ENCODE measurements around the gene OMP.

OMP gene

DNA sequence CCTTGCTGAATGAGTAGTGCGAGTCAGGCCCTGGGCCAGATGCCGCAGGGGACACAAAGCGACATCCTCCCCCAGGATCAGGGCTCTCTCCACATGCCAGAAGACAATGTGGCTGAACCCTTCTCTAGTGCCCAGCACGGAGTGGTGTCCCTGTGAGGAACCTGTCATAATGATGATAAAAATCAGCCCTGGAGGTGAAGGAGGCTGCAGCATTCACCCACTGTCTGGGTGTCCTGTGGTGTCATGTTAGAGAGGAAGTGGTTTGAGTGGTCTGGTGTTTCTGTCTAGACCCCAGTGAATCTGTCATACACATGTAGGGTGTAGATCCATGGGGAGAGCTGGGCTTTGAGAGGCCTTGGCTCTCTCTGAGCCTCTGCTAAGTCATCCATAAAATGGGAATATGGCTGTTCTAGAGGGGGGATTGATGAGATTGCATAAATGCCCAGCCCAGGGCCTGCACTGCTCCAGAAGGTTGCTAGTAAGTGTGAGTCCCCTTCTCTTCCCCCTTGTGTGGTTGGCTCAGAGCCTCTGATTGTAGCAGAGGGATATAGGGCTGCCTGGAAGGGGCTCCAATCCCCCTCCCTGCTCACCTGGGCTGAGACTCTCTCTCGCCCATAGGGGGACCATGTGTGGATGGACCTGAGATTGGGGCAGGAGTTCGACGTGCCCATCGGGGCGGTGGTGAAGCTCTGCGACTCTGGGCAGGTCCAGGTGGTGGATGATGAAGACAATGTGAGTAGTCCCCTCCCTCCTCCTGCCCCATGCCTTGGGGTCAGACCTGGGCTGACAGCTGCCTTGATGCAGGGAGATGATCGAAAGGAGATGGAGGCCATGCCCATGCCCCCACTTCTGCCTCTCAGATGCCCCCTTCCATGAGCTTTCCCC is 39.7 kb downstream of the OMP start:
- DNase-seq, result no peak

DNA sequence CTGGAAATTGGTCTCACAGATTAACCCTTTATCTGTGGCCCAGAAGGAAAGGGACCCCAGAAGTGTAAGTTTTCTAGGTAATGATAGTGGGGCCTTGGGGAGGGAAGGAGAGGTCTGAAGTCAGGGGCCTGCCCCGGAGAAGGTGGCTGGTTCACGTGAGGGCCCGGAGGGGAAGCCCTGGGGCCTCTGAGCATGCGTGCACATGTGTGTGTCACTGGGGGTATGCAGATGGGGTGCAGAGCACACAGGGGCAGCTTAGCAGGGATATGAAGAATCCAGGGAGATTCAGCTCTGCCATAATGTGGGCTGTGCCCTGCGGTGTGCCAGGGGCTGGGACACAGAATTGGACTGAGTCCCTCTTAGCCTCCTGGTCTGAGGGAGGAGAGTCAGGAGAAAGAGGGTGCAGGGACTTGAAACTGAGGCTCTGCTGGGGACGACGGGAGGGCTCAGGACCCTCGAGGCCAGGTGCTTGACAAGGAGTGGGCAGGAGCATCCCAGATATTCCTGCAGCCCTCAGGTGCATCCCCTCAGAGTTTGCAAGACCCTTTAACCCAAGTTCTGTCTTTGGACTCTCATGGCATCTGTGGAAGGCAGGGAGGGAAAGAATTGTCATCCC is 40.9 kb downstream of the OMP start:
- DNase-seq, result no peak

DNA sequence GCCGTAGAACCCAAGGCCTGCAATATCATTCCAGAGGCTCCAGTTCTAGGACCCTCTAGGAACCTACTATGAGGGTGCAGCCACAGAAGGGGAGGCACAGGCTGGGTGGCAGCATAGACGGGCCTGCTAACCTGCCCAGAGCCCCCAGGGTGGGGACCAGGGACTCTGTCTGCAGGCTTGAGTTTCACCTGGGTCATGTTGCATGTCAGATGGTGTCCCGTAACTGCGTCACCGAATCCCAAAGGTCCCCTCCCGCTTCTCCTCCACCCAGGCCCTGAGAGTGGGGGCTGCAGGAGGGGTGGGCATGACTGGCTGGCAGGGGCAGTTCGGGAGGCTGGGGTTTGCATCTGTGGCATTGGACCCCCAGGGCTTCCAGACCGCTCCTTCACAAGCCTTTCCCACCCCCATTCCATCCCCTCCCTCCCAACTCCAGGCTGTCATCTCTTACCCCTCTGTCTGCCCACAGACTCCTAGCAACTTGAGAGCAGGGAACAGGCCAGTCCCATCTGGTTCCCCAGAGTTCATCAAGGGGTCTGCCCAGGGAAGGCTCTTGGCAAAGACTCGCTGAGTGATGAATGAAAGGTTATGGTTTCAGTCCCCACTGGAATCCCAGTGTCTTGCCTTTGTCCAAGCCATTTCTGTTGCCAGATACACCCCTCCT is 41.7 kb downstream of the OMP start:
- no peak for DNase-seq

DNA sequence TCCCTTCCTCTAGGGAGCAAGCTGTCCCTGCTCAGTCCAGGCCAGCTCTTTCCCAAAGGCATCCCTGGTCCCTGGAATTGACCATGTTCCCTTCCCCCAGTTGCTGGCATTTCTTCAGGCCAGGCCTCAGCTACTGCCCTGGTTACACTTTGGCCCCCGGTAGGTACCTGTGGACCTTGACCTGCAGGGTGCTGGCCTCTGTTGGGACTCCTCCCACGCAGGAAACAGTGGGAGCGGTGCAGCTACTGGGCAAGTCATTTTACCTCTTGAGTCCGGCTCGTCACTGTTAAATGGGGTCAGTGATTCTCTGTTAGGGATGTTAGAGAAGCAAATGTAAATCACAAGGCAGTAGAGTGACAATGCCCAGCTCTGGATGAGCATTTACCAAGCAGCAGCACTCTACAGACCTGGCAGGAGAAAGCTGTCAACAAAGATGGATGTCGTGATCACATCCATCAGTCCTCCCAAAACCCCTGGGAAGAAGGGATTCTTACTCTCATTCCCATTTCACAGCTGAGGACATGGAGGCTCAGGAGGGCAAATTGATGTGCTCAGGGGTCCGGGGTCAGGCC is 42.3 kb downstream of the OMP start:
- DNase-seq, result no peak

DNA sequence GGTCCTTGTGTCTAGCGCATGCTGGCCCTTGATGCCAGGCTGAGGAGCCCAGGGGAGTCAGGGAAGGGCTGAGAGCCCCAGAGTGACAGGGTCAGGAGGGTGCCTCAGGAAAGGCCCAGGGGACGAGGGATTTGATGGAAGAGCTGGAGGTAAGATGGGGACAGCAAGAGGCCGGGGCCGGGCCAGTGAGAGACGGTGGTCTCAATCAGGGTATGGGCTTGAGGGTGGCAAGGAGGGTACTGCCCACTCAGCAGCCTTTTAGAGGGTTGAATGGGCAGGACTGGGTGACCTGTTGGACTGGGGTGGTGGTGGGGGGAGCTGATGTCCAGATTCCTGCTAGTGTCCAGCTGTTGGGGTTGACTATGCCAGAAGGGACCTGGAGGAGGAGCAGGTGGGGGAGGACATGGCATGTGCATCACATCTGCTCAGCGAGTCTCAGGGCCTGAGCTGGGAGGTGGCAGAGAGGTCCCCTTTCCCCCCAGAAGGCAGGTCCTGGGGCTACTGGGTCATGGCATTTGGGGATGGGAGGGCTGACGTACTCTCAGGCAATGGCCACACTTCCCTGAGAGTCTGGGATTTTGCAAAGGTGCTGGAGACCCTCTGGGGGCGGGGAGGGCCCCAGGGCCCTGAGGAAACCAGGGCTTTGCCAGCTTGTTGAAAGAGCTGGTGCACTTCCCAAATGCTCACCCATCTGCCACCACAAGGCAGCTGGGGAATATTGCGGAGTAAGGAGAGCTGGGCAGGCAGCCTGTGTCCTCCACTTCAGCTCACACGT is 43.8 kb downstream of the OMP start:
- no peak for DNase-seq

DNA sequence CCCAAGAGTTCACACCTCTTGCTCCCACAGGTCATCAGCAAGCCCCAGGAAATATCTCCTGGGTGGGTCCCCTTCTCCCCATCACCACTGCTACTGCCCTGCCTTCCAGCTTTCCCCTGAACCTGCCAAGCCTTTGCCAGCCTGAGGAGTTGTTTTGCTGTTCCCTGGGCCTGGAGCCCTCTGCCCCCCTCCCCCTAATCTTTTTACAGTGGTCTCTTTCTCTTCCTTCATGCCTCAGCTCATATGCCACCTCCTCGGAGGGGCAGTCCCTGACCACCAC is 44.3 kb downstream of the OMP start:
- DNase-seq, result no peak

DNA sequence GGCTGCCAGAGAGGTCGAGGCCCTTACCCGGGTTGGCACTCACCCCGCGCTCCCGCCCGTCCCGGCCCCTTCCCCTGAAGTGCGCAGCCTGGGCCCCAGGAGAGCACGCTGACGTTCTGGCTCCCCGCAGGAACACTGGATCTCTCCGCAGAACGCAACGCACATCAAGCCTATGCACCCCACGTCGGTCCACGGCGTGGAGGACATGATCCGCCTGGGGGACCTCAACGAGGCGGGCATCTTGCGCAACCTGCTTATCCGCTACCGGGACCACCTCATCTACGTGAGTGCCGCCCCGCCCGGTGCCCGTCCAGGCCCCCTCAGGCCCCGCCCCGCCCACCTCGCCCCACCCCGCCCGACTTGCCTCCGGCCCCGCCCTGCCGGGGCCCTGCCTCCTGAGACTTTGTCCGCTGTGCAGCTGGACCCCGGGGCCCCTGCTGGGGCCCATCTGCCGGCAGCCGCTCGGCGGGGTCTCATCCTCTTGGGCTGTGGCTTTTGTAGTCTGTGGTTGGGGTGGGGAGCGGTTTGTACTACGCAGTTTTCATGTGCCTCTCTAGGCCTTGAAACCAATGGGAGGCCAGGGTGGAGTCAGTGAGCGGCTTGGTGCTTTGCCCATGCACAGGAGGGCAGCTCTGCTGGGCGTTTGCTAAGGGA is 45.2 kb downstream of the OMP start:
- DNase-seq, result no peak

DNA sequence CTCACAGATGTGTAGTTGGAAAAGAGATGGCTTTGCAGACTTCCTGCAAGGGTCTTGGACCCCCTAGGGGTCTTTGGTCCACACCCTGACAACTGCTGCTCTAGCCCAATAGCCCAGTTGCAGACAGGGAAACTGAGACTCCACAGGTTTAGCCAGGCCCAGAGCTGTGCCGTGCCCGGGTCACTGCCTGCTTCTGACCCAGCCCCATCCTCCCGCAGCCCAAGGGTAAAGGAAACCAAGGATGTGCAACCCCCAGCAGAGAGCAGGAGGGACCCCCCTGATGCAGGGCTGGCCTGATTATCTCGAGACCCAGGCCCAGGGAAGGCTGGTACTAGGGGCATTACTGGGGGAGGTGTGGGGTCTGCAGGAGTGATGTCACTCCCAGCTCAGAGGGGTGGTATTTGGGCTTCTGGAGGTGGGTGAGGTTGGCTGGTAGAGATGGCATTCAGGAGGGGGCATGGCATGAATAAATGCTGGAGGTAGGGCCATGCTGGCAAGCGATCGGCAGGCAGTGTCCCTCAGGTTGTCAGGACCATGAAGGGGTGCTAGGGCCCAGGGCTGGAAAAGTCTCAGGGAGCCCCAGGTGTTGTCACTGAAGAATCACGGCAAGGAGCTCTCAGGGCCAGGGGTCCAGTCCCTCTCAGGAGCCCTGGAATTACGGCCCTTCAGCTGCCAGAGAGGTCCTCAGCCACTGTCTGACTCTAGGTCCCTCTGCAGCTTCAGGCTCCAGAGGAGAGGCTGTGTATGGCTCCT is 46.5 kb downstream of the OMP start:
- DNase-seq, result no peak

DNA sequence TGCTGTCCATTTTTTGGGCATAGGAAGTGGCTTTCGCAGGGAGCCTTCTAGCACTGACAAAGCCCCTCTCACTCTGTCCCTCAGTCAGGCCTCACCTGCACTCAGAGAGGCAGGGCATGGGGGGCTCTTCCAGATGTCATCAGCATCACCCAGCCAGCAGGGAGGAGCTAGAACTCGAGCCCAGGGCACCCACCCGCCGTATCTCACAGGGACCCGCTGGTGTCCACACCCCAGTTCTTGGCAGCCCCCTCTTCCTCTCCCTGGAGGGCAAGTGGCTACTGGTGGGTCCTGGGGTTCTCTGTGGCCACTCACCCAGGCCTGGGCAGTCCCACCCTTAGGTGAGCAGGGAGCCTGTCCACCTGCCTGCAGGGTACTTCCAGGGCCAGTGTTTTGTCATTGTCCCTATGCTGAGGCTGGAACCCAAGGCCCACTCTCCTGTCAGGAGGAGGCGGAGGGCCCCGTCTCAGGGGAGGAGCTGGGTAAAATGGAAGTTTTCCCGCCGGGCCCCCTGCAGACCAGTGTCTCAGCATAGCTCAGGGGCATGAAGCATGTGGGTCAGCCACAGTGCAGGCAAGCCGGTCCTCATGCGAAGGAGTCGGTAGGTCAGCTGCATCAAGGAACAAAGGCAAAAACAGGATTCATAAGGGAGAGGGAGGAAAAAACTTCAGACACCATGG is 47.2 kb downstream of the OMP start:
- DNase-seq, result no peak

DNA sequence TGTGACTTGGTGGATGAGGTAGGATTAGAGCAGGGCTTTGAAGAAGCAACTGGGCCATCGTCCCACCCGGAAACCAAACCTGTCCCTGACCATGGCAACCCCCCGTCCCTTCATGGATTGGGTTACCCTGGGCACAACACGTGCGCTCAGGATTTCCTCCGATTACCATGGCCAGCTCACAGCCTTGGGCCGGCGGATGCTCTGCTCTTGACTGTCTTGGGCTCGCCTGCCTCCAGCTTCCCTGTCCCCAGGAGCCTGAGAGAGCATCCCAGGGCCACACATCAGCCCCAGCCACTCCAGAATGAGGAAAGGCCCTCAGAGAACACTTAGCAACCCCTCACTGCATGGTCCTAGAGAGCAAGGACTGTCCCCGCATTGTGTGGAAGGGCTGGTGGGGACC is 48.2 kb downstream of the OMP start:
- no peak for DNase-seq

DNA sequence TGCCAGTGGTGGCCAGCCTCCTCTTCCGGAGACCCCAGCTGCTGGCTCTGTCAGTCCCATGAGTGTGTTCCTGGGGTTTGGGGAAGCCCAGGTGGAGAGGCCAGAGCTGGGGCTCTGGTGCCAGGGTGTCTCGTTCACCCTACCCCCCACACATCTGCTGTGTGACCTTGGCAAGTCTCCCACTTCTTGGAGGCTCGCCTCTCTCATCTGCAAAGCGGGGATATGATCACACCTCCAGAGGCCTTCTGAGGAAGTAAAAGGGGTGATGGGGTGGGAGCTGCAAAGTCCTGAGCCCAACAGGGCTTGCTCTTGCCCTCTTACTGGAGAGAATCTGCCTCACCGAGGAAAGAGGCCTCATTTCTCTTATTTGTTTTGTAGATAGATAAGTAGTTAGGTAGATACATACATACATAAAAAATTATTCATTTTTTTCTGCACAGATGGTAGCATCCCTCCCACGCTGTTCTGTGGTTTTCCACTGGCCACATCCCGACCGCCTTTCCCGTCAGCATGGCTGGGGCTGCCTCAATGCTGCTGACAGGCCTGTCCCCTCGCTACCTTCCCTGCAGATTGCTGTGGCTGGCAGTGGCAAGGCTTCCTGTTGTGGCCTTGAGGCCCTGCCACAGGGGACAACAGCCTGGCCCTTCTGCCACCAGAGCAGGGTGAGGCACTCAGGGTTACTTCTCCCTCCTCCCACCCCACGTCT is 49.3 kb downstream of the OMP start:
- no peak for DNase-seq

DNA sequence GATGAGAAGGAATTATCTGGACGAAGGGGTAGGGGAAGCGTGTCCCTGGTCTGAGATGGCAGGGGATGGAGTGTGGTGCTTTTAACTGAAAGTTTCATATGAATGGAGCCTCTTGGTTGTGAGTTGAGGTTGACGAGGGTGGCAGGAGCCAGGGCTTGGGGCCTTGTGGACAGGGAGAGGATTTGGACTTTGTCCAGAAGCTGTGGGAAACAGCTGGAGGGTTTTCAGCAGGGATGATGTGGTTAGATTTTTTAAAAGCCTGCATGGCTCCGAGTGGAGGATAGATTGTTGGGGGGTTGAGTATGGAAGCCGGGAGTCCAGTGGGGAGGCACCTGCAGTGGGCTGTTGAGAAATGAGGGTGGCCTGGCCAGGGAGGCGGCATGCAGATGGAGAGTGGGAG is 50.2 kb downstream of the OMP start:
- DNase-seq, result no peak
